Left lobe of liver (tissue), 2 donors: Measurements from ENCODE around the gene MYL7. TPM values are rescaled to one million over a fixed set of nuclear protein-coding genes. Genes with fewer than 3 reads are reported as not detected.

Source experiments
- ATAC-seq: fragments of 200-7000 bp; cut with Tn5 transposase; one replicate; pipeline ENCODE4 v1.9.1; 2020; ENCODE audit warnings: mild to moderate bottlenecking, moderate library complexity
- DNase-seq: peaks from one replicate; pipeline ENCODE4 v3.0.0-alpha.2; 2020; ENCODE audit warnings: low spot score
- total RNA-seq: library from RNA; stranded (reverse); gene quantifications from one replicate; pipeline ENCODE4 v1.2.1, GENCODE V29; 2021
- donor health status: DM: no; HTN: no; CAD: no; lungs with moderate emphysema.
- donor health status: DM: no; HTN: yes; CAD: no.

MYL7 gene
- total RNA-seq, 1 donor from 2014 or later = not detected

- no peak for ATAC-seq
- DNase-seq = no peak
Observed at GRCh38 chr7:44113764-44114354, 27.3 kb downstream of the MYL7 start.

GRCh38 chr7:44112997-44113763 is 28.0 kb downstream of the MYL7 start:
- ATAC-seq (no peak), DNase-seq (no peak)

- no peak for DNase-seq
Observed at GRCh38 chr7:44112231-44112996, 28.7 kb downstream of the MYL7 start.

GRCh38 chr7:44111761-44112160 is 29.4 kb downstream of the MYL7 start:
- DNase-seq (no peak), ATAC-seq (no peak)

More at GRCh38 chr7:44112231-44112996, 28.7 kb downstream of the MYL7 start:
- ATAC-seq = peak; percentile 29

GRCh38 chr7:44110719-44111635 is 30.2 kb downstream of the MYL7 start:
- DNase-seq (no peak), ATAC-seq (no peak)

GRCh38 chr7:44109991-44110390 is 31.1 kb downstream of the MYL7 start:
- ATAC-seq = no peak
- DNase-seq = no peak

GRCh38 chr7:44108768-44109750 is 32.1 kb downstream of the MYL7 start:
- DNase-seq = no peak
- no peak for ATAC-seq

GRCh38 chr7:44107961-44108767 is 33.0 kb downstream of the MYL7 start:
- ATAC-seq = no peak
- DNase-seq = no peak

- no peak for ATAC-seq
- DNase-seq = no peak
Observed at GRCh38 chr7:44107116-44107960, 33.8 kb downstream of the MYL7 start.

- no peak for DNase-seq
- ATAC-seq = no peak
Observed at GRCh38 chr7:44106311-44107065, 34.6 kb downstream of the MYL7 start.

GRCh38 chr7:44105832-44106231 is 35.3 kb downstream of the MYL7 start:
- ATAC-seq = no peak
- no peak for DNase-seq

GRCh38 chr7:44104860-44105771 is 36.0 kb downstream of the MYL7 start:
- ATAC-seq (peak; percentile 6), DNase-seq (no peak)

GRCh38 chr7:44103923-44104859 is 36.9 kb downstream of the MYL7 start, which contains the start of gene AEBP1:
TSS of gene AEBP1 (plus strand) at chr7:44104345. CDS start at chr7:44104666, 321 bp downstream.
- DNase-seq (no peak), ATAC-seq (peak; percentile 21)

GRCh38 chr7:44103566-44103922 is 37.6 kb downstream of the MYL7 start:
- ATAC-seq = no peak
- no peak for DNase-seq
